Gastroesophageal sphincter (tissue), 3 donors: ENCODE results near the gene RHEBL1.

Experiments used
- POLR2A ChIP-seq, 2 donors: fragments of 450-650 bp; IDR thresholded peaks; one replicate each; pipeline ENCODE4 v1.6.1; 2017; ENCODE audit warnings: antibody characterized with exemption in 2 of 2, mild to moderate bottlenecking in 2 of 2, moderate library complexity in 1 of 2
- POLR2AphosphoS5 ChIP-seq: sonication (generic); formaldehyde crosslinking; IDR thresholded peaks from one replicate; pipeline ENCODE4 v1.6.1; 2017; ENCODE audit warnings: antibody characterized with exemption
- TF ChIP-seq, protein P1 (sequence below), 4 experiments: fragments of 200-600 bp in 2 of 4; fragments of 450-650 bp in 2 of 4; sonication (generic) in 1 of 4; IDR thresholded peaks; one replicate each; pipeline ENCODE4 v1.5.1; 2017 to 2019; ENCODE audit warnings: antibody characterized with exemption in 4 of 4, mild to moderate bottlenecking in 2 of 4, moderate library complexity in 2 of 4

- TF ChIP-seq POLR2AphosphoS5 (no peak), POLR2A (IDR thresholded peaks at IDR 0.05) (no peak)
- TF ChIP-seq, protein P1, sequence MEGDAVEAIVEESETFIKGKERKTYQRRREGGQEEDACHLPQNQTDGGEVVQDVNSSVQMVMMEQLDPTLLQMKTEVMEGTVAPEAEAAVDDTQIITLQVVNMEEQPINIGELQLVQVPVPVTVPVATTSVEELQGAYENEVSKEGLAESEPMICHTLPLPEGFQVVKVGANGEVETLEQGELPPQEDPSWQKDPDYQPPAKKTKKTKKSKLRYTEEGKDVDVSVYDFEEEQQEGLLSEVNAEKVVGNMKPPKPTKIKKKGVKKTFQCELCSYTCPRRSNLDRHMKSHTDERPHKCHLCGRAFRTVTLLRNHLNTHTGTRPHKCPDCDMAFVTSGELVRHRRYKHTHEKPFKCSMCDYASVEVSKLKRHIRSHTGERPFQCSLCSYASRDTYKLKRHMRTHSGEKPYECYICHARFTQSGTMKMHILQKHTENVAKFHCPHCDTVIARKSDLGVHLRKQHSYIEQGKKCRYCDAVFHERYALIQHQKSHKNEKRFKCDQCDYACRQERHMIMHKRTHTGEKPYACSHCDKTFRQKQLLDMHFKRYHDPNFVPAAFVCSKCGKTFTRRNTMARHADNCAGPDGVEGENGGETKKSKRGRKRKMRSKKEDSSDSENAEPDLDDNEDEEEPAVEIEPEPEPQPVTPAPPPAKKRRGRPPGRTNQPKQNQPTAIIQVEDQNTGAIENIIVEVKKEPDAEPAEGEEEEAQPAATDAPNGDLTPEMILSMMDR (IDR thresholded peaks at IDR 0.05) = no peak
These were observed 17.9 kb downstream of the RHEBL1 start for GRCh38 chr12:49051777-49052438.
